Activated CD4-positive, alpha-beta T cell treated with anti-CD3 and anti-CD28 coated beads, Interleukin-2, amount 50 U/mL, for 4 hours (primary cell): Measurements from ENCODE around the gene LCK.

Source experiments
- DNase-seq, 2 experiments: peaks; one replicate each; pipeline ENCODE4 v3.0.0-alpha.2; 2020

The LCK gene

GRCh38 chr1:32329931-32330466 lies 78.9 kb downstream of the LCK start:
- no peak for DNase-seq

- no peak for DNase-seq
Observed at GRCh38 chr1:32330558-32331151, 79.6 kb downstream of the LCK start.

GRCh38 chr1:32331549-32331948 lies 80.5 kb downstream of the LCK start:
- DNase-seq, result no peak

GRCh38 chr1:32332290-32333079 lies 81.4 kb downstream of the LCK start:
- no peak for DNase-seq

GRCh38 chr1:32333251-32333963 lies 82.3 kb downstream of the LCK start:
- DNase-seq, result no peak

GRCh38 chr1:32334274-32334861 lies 83.3 kb downstream of the LCK start:
- no peak for DNase-seq

GRCh38 chr1:32334864-32335534 lies 83.9 kb downstream of the LCK start:
- DNase-seq, result peak; percentile 60 to 66

GRCh38 chr1:32335535-32335789 lies 84.4 kb downstream of the LCK start:
- DNase-seq, result no peak
